Uterus (tissue), 2 donors: ENCODE results near the gene ARFRP1.

ENCODE experiments used
- CTCF ChIP-seq, 4 experiments: fragments of 200-600 bp in 2 of 4; fragments of 450-650 bp in 2 of 4; sonication (generic) in 2 of 4; IDR thresholded peaks; one replicate each; pipeline ENCODE4 v1.5.1; 2016 to 2019; ENCODE audit warnings: antibody characterized with exemption in 4 of 4, mild to moderate bottlenecking in 2 of 4, moderate library complexity in 1 of 4
- POLR2A ChIP-seq, 2 donors: fragments of 450-650 bp; IDR thresholded peaks; one replicate each; pipeline ENCODE4 v1.6.1; 2016; ENCODE audit warnings: antibody characterized with exemption in 2 of 2, mild to moderate bottlenecking in 1 of 2, moderate library complexity in 1 of 2

DNA sequence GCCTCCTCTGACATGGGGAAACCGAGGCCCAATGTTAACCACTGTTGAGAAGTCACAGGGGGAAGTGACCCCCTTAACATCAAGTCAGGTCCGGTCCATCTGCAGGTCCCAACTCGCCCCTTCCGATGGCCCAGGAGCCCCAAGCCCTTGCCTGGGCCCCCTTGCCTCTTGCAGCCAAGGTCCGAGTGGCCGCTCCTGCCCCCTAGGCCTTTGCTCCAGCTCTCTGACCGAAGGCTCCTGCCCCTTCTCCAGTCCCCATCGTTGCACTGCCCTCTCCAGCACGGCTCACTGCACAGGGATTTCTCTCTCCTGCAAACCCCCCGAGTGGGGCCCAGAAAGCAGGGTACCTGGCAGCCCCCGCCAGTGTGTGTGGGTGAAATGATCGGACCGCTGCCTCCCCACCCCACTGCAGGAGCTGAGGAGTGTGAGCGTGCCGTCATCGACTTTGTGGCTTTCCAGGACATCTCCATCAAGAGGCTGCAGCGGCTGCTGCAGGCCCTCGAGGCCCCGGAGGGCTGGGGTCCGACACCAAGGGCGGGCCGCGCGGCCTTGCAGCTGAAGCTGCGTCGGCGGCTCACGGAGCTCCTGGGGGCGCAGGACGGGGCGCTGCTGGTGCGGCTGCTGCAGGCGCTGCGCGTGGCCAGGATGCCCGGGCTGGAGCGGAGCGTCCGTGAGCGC is 9.8 kb downstream of the ARFRP1 start:
- TF ChIP-seq CTCF (IDR thresholded peaks at IDR 0.05): no peak
- TF ChIP-seq POLR2A (IDR thresholded peaks at IDR 0.05): no peak
